NCI-H774 (cell line): ENCODE measurements around the gene CADM1.

Experiments
- DNase-seq: peaks from one replicate; lab custom pipeline; 2025; lab: John Stamatoyannopoulos, UW

The CADM1 gene

DNA sequence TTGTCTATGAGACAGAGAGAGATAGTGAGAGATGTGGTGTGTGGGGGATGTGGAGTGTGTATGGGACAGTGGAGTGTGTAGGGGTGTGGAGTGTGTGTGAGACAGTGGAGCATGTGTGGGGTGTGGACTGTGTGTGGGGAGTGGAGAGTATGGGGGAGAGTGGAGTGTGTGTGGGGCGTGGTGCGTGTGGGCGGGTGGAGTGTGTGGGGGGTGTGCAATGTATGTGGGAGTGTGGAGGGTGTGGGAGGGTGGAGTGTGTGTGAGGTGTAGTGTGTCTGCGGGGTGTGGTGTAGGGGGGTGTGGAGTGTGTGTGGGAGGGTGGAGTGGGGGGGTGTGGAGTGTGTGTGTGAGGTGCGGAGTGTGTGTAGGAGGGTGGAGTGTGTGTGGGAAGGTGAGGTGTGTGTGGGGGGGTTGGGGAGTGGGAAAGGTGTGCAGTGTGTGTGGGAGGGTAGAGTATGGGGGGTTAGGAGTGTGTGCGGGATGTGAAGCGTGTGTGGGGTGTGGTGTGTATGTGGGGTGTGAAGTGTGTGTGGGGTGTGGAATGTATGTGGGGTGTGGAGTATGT lies 356.9 kb downstream of the CADM1 start:
- DNase-seq, result no peak

DNA sequence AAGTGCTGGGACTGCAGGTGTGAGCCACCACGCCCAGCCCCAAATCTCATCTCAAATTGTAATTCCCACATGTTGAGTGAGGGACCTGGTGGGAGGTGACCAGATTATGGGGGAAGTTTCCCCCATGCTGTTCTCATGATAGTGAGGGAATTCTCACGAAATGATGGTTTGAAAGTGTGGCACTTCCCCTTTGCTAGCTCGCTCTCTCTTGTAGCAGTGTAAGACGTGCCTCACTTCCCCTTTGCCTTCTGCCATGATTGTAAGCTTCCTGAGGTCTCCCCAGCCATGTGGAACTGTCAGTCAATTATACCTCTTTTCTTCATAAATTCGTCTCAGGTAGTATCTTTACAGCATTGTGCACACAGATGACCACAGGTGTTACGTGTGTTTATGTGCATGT lies 357.8 kb downstream of the CADM1 start:
- DNase-seq, result no peak

- DNase-seq, result no peak
Measured at GRCh38 chr11:115145324-115145723, 358.9 kb downstream of the CADM1 start.

GRCh38 chr11:115144914-115145313 lies 359.3 kb downstream of the CADM1 start:
- DNase-seq, result no peak

DNA sequence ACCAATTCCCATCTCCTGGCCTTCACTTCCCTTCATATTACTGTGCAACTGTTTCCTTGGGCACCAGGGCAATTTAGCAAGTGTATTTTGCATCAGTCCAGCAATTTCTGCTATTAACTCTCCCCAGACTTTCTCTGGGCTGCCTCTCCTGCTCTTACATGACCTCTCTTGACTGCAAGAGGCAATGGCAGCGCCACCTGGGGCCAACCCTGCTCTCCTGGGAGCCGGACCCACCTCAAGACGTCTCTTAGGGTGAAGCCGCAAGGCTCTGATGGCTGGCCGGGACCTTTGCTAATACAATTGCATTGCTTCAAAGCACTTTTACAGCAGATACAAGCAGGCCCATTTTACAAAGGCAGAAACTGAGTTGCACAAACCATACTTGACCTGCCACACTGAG lies 360.2 kb downstream of the CADM1 start:
- DNase-seq, result no peak

GRCh38 chr11:115141231-115142114 lies 362.7 kb downstream of the CADM1 start:
- no peak for DNase-seq

- DNase-seq, result no peak
Measured at GRCh38 chr11:115135936-115136335, 368.3 kb downstream of the CADM1 start.

DNA sequence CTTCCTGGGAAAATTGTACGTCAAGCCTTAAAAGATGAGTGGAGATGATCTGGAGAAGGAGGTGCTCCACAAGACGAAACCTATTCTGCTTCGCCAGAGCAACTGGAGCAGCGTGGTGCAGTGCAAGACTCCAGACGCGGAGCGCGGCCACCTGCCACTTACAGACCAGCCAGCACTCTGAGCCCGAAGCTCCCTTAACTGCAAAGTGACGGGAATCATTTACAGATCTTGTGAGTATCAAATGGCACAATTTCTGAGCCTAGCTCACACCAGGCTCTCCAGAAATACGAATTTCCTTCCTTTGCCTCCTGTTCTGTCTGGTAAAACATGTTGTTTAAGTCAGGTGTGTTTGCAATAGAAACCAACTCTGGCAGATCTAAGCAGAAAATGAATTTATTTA lies 369.3 kb downstream of the CADM1 start:
- DNase-seq, result no peak

DNA sequence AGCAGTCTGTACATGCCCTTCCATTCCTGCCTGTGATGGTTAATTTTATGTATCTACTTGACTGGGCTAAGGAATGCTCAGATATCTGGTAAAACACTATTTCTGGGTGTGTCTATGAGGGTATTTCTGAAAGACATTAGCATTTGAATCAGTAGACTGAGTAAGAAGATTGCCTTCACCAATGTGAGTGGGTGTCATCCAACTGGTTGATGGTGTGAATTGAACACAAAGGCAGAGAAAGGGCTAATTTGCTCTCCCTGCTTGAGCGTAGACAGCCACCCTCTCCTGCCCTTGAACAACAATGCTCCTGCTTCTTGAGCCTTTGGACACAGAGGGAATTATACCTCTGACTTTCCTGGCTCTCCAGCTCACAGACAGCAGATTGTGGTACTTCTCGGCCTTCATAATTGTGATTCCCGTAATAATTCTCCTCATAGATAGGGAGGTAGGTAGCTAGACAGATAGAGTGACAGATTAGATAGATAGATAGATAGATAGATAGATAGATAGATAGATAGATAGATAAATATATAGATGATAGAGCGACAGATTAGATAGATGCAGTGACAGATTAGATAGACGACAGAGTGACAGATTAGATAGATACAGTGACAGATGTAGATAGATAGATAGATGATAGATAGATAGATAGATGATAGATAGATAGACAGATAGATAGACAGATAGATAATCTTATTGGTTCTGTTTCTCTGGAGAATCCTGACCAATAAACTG lies 370.6 kb downstream of the CADM1 start:
- DNase-seq, result no peak

DNA sequence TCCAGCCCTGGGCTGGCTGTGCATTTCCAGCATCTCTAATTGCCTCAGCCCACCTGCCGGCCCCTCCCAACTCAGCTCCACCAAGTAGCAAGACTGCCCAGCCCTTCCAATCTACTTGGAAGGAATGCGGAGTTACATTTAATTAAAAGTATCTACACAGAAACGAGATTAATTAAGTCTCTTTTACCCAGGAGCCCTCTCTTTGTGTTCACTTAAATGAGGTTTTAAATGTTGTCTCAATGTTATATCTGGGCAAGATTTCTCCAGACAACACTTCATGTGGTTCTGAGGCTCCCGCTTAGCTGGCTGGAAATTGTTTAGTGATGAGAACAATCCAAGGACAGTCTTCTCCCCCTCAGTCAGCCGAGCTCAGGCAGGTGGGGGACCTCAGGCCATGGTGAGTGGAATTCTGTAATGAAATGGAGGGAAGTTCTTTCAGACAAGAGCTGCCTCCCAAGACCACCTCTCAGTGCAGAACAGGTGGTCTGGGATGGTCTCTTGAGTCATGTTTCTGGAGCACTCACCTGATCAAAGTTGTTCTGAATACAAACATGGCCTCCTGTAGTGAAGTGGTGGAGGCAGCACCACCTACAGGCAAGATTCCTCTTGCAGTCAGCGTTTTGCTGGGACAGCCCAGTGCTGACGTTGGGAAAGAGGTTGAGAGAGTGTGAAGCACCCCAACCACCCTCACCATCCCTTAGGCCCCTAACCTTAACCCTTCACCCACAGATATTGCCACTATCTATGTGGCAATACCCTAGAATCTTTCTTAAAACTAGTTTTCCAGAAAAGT lies 371.6 kb downstream of the CADM1 start:
- no peak for DNase-seq

- DNase-seq, result no peak
Measured at GRCh38 chr11:115129473-115130289, 374.5 kb downstream of the CADM1 start.

DNA sequence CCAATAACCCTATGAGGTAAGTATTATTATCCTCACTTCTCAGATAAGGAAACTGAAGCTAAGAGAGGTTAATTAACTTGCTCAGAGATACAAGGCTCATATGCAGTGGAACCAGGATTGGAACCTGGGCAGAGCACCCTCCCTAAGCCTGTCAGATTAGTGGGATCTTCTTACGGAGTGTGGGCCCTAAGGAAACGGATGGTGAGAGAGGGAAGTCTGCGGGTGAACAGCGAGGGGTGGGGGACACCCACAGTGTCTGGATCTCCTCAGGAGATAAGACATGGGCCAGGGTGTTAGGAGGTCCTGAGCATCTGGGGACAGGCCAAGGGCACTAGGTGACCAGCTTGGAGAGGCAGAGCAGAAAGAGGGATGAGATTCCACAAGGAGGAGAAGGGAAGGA lies 376.0 kb downstream of the CADM1 start:
- DNase-seq, result no peak

DNA sequence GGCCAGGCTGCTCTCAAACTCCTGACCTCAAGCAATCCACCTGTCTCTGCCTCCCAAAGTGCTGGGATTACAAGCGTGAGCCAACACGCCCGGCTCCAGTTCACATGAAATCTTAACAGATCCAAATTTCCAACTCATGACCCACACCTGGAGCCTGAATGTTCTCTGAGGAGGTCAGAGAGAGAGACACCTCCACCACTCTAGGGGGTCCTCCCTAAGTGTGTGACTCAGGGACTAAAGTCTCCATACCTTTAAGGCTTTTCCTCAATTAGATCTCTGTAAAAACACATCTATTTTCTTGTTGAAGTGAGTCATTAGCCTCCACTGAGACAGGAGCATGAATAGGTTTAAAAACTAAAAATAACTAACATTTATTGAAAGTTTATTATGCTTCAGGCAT lies 376.4 kb downstream of the CADM1 start:
- DNase-seq, result no peak

- no peak for DNase-seq
Measured at GRCh38 chr11:115126515-115127208, 377.6 kb downstream of the CADM1 start.

- DNase-seq, result no peak
Measured at GRCh38 chr11:115126092-115126491, 378.1 kb downstream of the CADM1 start.

- DNase-seq, result no peak
Measured at GRCh38 chr11:115124786-115125185, 379.4 kb downstream of the CADM1 start.

GRCh38 chr11:115123641-115124040 lies 380.6 kb downstream of the CADM1 start:
- no peak for DNase-seq

DNA sequence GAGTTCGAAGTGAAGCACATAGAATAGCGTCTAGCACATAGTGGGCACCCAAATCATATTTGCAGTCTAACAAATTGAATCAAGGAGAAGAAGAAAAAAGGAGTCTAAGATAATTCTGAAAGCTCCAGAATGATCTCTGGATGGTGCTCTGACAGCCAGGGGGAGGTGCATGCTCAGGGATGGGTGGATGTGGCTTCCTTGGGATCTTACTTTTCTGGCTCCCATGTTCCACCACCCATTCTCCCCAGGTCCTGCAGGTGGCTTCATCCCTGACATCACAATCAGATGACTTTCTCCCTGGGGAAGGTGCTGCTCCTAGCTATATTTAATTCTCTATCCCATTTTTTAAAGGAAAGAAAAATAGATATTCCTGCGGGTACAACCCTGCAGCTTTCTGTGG lies 381.9 kb downstream of the CADM1 start:
- DNase-seq, result no peak
